ENCODE data around the gene WNT7B.

WNT7B gene

GRCh38 chr22:45888221-45889092 lies 88.5 kb downstream of the WNT7B start:
- Histone ChIP-seq H3K36me3 (ENCODE audit: control insufficient read depth, insufficient read depth, low read length) (no peaks in the 10 kb centered on the region), H3K27me3 (ENCODE audit: control insufficient read depth, insufficient read depth, low read length) (peaks cover 6% of the 10 kb centered on the region), H3K4me3 (ENCODE audit: low read length) (no peak overlapping the region), H3K4me1 (ENCODE audit: control insufficient read depth, insufficient read depth, low read length) (no peaks in the 10 kb centered on the region), H3K9ac (ENCODE audit: low read length) (no peak overlapping the region), H3K9me3 (ENCODE audit: control insufficient read depth, low read length) (no peaks in the 10 kb centered on the region)

GRCh38 chr22:45887202-45888131 lies 89.5 kb downstream of the WNT7B start:
- Histone ChIP-seq H3K4me1 (ENCODE audit: control insufficient read depth, insufficient read depth, low read length) (no peaks in the 10 kb centered on the region), H3K27me3 (ENCODE audit: control insufficient read depth, insufficient read depth, low read length) (peaks cover 11% of the 10 kb centered on the region), H3K4me3 (ENCODE audit: low read length) (no peak overlapping the region), H3K36me3 (ENCODE audit: control insufficient read depth, insufficient read depth, low read length) (no peaks in the 10 kb centered on the region), H3K9me3 (ENCODE audit: control insufficient read depth, low read length) (no peaks in the 10 kb centered on the region), H3K9ac (ENCODE audit: low read length) (no peak overlapping the region)

GRCh38 chr22:45886540-45886939 lies 90.4 kb downstream of the WNT7B start:
- peaks cover 18% of the 10 kb centered on the region for H3K27me3 ChIP-seq (ENCODE audit: control insufficient read depth, insufficient read depth, low read length)
- H3K9me3 ChIP-seq (ENCODE audit: control insufficient read depth, low read length), result no peaks in the 10 kb centered on the region
- no peaks in the 10 kb centered on the region for H3K36me3 ChIP-seq (ENCODE audit: control insufficient read depth, insufficient read depth, low read length)
- H3K9ac ChIP-seq (ENCODE audit: low read length), result no peak overlapping the region
- no peak overlapping the region for H3K4me3 ChIP-seq (ENCODE audit: low read length)
- no peaks in the 10 kb centered on the region for H3K4me1 ChIP-seq (ENCODE audit: control insufficient read depth, insufficient read depth, low read length)

GRCh38 chr22:45885941-45886395 lies 91.0 kb downstream of the WNT7B start:
- Histone ChIP-seq H3K4me1 (ENCODE audit: control insufficient read depth, insufficient read depth, low read length) (no peaks in the 10 kb centered on the region), H3K9ac (ENCODE audit: low read length) (no peak overlapping the region), H3K9me3 (ENCODE audit: control insufficient read depth, low read length) (no peaks in the 10 kb centered on the region), H3K27me3 (ENCODE audit: control insufficient read depth, insufficient read depth, low read length) (peaks cover 24% of the 10 kb centered on the region), H3K36me3 (ENCODE audit: control insufficient read depth, insufficient read depth, low read length) (no peaks in the 10 kb centered on the region), H3K4me3 (ENCODE audit: low read length) (no peak overlapping the region)

- Histone ChIP-seq H3K9ac (ENCODE audit: low read length) (no peak overlapping the region), H3K4me3 (ENCODE audit: low read length) (no peak overlapping the region), H3K9me3 (ENCODE audit: control insufficient read depth, low read length) (no peaks in the 10 kb centered on the region), H3K27me3 (ENCODE audit: control insufficient read depth, insufficient read depth, low read length) (peaks cover 31% of the 10 kb centered on the region), H3K36me3 (ENCODE audit: control insufficient read depth, insufficient read depth, low read length) (no peaks in the 10 kb centered on the region), H3K4me1 (ENCODE audit: control insufficient read depth, insufficient read depth, low read length) (no peaks in the 10 kb centered on the region)
Measured at GRCh38 chr22:45885171-45885840, 91.7 kb downstream of the WNT7B start.

- peaks cover 38% of the 10 kb centered on the region for H3K27me3 ChIP-seq (ENCODE audit: control insufficient read depth, insufficient read depth, low read length)
- H3K4me1 ChIP-seq (ENCODE audit: control insufficient read depth, insufficient read depth, low read length), result no peaks in the 10 kb centered on the region
- H3K9me3 ChIP-seq (ENCODE audit: control insufficient read depth, low read length), result no peaks in the 10 kb centered on the region
- no peak overlapping the region for H3K4me3 ChIP-seq (ENCODE audit: low read length)
- no peak overlapping the region for H3K9ac ChIP-seq (ENCODE audit: low read length)
- no peaks in the 10 kb centered on the region for H3K36me3 ChIP-seq (ENCODE audit: control insufficient read depth, insufficient read depth, low read length)
Measured at GRCh38 chr22:45884201-45885062, 92.5 kb downstream of the WNT7B start.

GRCh38 chr22:45883811-45884170 lies 93.2 kb downstream of the WNT7B start:
- no peaks in the 10 kb centered on the region for H3K4me1 ChIP-seq (ENCODE audit: control insufficient read depth, insufficient read depth, low read length)
- H3K36me3 ChIP-seq (ENCODE audit: control insufficient read depth, insufficient read depth, low read length), result no peaks in the 10 kb centered on the region
- H3K4me3 ChIP-seq (ENCODE audit: low read length), result no peak overlapping the region
- H3K9ac ChIP-seq (ENCODE audit: low read length), result no peak overlapping the region
- no peaks in the 10 kb centered on the region for H3K9me3 ChIP-seq (ENCODE audit: control insufficient read depth, low read length)
- peaks cover 41% of the 10 kb centered on the region for H3K27me3 ChIP-seq (ENCODE audit: control insufficient read depth, insufficient read depth, low read length)

GRCh38 chr22:45882881-45883810 lies 93.8 kb downstream of the WNT7B start:
- H3K36me3 ChIP-seq (ENCODE audit: control insufficient read depth, insufficient read depth, low read length), result no peaks in the 10 kb centered on the region
- no peaks in the 10 kb centered on the region for H3K9me3 ChIP-seq (ENCODE audit: control insufficient read depth, low read length)
- H3K9ac ChIP-seq (ENCODE audit: low read length), result no peak overlapping the region
- peaks cover 48% of the 10 kb centered on the region for H3K27me3 ChIP-seq (ENCODE audit: control insufficient read depth, insufficient read depth, low read length)
- no peak overlapping the region for H3K4me3 ChIP-seq (ENCODE audit: low read length)
- no peaks in the 10 kb centered on the region for H3K4me1 ChIP-seq (ENCODE audit: control insufficient read depth, insufficient read depth, low read length)

GRCh38 chr22:45881524-45881875 lies 95.5 kb downstream of the WNT7B start:
- Histone ChIP-seq H3K4me3 (ENCODE audit: low read length) (no peak overlapping the region), H3K9ac (ENCODE audit: low read length) (no peak overlapping the region), H3K36me3 (ENCODE audit: control insufficient read depth, insufficient read depth, low read length) (no peaks in the 10 kb centered on the region), H3K9me3 (ENCODE audit: control insufficient read depth, low read length) (no peaks in the 10 kb centered on the region), H3K27me3 (ENCODE audit: control insufficient read depth, insufficient read depth, low read length) (peaks cover 64% of the 10 kb centered on the region), H3K4me1 (ENCODE audit: control insufficient read depth, insufficient read depth, low read length) (no peaks in the 10 kb centered on the region)

GRCh38 chr22:45880716-45881523 lies 96.0 kb downstream of the WNT7B start:
- Histone ChIP-seq H3K4me3 (ENCODE audit: low read length) (no peak overlapping the region), H3K9me3 (ENCODE audit: control insufficient read depth, low read length) (no peaks in the 10 kb centered on the region), H3K27me3 (ENCODE audit: control insufficient read depth, insufficient read depth, low read length) (peaks cover 67% of the 10 kb centered on the region), H3K36me3 (ENCODE audit: control insufficient read depth, insufficient read depth, low read length) (no peaks in the 10 kb centered on the region), H3K4me1 (ENCODE audit: control insufficient read depth, insufficient read depth, low read length) (no peaks in the 10 kb centered on the region), H3K9ac (ENCODE audit: low read length) (no peak overlapping the region)
